Psoas muscle (tissue), 8 donors: ENCODE results near the gene BARHL1. TPM values are rescaled to one million over a fixed set of nuclear protein-coding genes. Genes with fewer than 3 reads are reported as not detected.

Source experiments
- ATAC-seq, 4 donors: fragments of 200-7000 bp; cut with Tn5 transposase; one replicate each; pipeline ENCODE4 v1.9.1; 2020; ENCODE audit warnings: moderate library complexity in 3 of 4, mild to moderate bottlenecking in 2 of 4
- DNase-seq, 2 donors: peaks; one replicate each; pipeline ENCODE4 v3.0.0-alpha.2; 2020
- H3K27ac ChIP-seq: fragments of 200-600 bp; one replicate; pipeline ENCODE4 v1.8.0; 2022
- H3K27me3 ChIP-seq, 3 donors: fragments of 200-600 bp in 1 of 3; one replicate each; pipeline versions ENCODE4 v1.6.1 to v1.8.0; 2013 to 2022; ENCODE audit warnings: low read length in 2 of 3, mild to moderate bottlenecking in 2 of 3, moderate library complexity in 1 of 3; ENCODE audit not compliant: insufficient read depth in 3 of 3
- H3K36me3 ChIP-seq, 2 donors: fragments of 200-600 bp in 1 of 2; one replicate each; pipeline versions ENCODE4 v1.6.1 to v1.8.0; 2013 to 2022; ENCODE audit warnings: low read depth in 1 of 2, mild to moderate bottlenecking in 1 of 2, moderate library complexity in 1 of 2; ENCODE audit not compliant: insufficient read depth in 1 of 2
- H3K4me1 ChIP-seq: fragments of 200-600 bp; one replicate; pipeline ENCODE4 v1.8.0; 2022
- H3K4me3 ChIP-seq: fragments of 200-600 bp; one replicate; pipeline ENCODE4 v1.8.0; 2022; ENCODE audit warnings: mild to moderate bottlenecking
- H3K9me3 ChIP-seq: fragments of 200-600 bp; one replicate; pipeline ENCODE4 v1.8.0; 2022
- CTCF ChIP-seq: fragments of 200-600 bp; IDR thresholded peaks from one replicate; pipeline ENCODE4 v1.8.0; 2022; ENCODE audit warnings: antibody characterized with exemption
- WGBS, 3 donors: extraction: QIAGEN DNeasy Blood & Tissue Kit; methylation state at CpG; one replicate each; pipeline versions ENCODE4 v1.1.6 to v1.1.7; 2013; 5-methylcytosine and 5-hydroxymethylcytosine counted together
- intact Hi-C, 2 donors: fragments of 100-400 bp; cut with DNase I; formaldehyde crosslinking; loops; one replicate each; pipeline versions ENCODE4 v1.11.0 to v1.14.2; 2022
- polyA plus RNA-seq, 3 donors: library from polyadenylated mRNA; stranded (reverse); fragments of 200-250 nt; gene quantifications; one replicate each; pipeline ENCODE4 v1.2.3, GENCODE V29; 2013
- total RNA-seq, 4 donors: library from RNA; stranded (reverse); fragmentation: NEBNext Ultra II Directional in 2 of 4; extraction: Animal tissue kit (Norgen Biotek cat#: 25700) in 2 of 4; gene quantifications; one replicate each; pipeline versions ENCODE4 v1.2.1 to v1.2.4, GENCODE V29; 2021 to 2023
- donor health status: healthy with polysubstance abuse.
- donor health status: DM: no; HTN: no; CAD: no; lungs with moderate emphysema.
- donor health status: Bipolar disorder and iron deficiency.
- donor health status: healthy.
- donor health status: DM: yes; HTN: yes; CAD: no.
- donor health status: DM: no; HTN: no; CAD: no.
- donor health status: DM: no; HTN: no; CAD: no.
- donor health status: DM: yes; HTN: yes; CAD: no.

Gene BARHL1
- total and polyA plus RNA-seq, 7 donors = not detected

DNA sequence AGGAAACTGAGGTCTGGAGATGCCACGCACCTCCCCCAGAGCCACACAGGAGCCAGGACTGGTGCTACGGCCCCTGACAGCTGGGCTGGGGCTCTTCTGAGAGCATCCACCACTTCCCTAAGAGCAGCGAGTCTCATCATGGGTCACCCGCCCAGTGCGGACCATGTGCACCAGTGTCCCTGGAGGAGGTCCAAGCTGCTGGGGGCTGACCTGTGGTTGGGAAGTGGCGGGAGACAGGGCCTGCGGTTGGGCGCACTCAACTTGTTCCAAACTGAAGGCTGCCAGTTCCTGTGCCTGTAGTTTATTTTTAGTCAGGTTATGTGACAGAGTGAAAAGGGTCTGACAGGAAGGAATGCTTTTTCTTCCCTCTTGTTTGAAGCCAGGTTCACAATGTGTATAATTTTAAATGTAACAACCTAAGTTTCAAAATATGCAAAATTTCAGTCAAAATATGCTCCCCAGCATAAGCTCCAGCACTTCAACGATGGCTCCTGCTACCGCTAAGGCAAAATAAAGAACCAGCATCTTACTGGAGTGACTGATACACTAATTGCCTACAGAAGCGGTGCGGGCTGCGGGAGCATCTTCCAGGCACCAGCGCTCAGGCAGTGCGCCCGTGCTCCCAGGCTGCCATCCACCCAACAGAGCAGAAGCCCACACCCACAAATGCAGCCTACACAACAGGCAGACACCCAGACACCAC is 14.8 kb downstream of the BARHL1 start:
- intact Hi-C loops = no loop called here
- peak in 3 of 4 donors; percentile 35 to 87 (median 36) for ATAC-seq
- Histone ChIP-seq H3K27me3 (peaks cover 0 to 13% (median 0%) of the 10 kb centered on the region in 3 donors), H3K36me3 (peaks cover 4 to 61% of the 10 kb centered on the region in 2 donors), H3K27ac (no peak overlapping the region), H3K4me3 (no peak overlapping the region), H3K4me1 (no peaks in the 10 kb centered on the region), H3K9me3 (no peaks in the 10 kb centered on the region)
- 86 to 91% (median 90%) methylated on average over 16 of the region's 16 CpGs for WGBS, 3 donors
- TF ChIP-seq CTCF = no peak
- DNase-seq = peak in 1 of 2 donors; percentile 34

DNA sequence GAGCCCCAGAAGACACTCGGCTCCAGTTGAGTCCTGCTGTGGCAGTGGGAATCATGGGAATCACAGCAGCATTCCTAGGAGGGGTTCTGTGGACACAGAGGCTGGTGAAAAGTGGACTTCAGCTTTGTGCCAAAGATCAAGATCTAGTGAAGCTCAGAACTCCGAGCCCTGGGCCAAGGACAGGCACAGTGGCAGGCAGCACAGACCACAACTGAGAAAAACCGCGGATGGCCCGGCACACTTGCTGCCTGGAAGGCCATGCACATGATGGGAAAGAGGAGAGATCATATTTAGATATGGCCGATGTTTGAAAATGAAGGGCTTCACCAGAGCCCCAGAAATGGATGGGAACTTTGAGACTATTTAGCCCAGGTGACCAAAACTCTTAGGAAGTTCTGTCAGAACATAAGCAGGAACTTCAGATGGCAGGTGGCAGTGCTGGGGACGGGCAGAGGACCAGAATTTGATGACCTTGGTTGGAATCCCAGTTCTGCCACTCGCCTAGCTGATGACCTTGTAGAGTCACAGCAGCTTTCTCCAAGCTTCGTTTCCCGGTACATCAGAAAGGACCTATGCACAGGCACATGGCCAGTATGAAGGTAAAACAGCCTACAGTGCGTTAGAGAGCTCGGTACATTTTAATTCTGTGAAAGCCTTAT is 18.0 kb downstream of the BARHL1 start:
- ATAC-seq (no peak), DNase-seq (no peak)
- no peaks in the 10 kb centered on the region for H3K27me3 ChIP-seq
- H3K4me1 ChIP-seq = no peaks in the 10 kb centered on the region
- H3K27ac ChIP-seq = no peak overlapping the region
- peaks cover 0 to 63% of the 10 kb centered on the region in 2 donors for H3K36me3 ChIP-seq
- 81 to 82% (median 81%) methylated on average over 12 of the region's 12 CpGs for WGBS, 3 donors
- intact Hi-C loops = no loop called here
- H3K4me3 ChIP-seq = no peak overlapping the region
- TF ChIP-seq CTCF = no peak
- no peaks in the 10 kb centered on the region for H3K9me3 ChIP-seq

DNA sequence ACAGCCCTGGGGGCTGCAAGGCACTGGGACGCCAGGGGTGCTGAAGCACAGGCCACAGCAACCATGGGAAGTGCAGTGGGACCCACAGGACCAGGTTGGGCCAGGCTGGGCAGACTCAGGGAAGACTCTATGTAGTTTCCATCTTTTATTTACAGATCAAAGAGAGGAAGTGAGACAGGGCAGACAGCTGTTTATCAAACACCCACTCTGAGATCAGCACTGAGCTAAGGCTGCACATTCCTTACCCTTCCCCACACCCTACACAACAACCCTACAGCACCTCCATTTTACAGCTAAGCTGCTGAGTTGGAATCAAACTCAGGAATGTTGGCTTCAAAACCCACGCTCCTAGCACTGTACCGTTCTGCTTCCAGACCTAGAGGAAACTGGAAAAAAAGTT is 19.8 kb downstream of the BARHL1 start:
- Histone ChIP-seq H3K4me1 (no peaks in the 10 kb centered on the region), H3K36me3 (peaks cover 3 to 70% of the 10 kb centered on the region in 2 donors), H3K27ac (no peak overlapping the region), H3K27me3 (no peaks in the 10 kb centered on the region), H3K9me3 (no peaks in the 10 kb centered on the region), H3K4me3 (no peak overlapping the region)
- 68 to 89% (median 87%) methylated on average over 3 of the region's 3 CpGs for WGBS, 3 donors
- DNase-seq (no peak), ATAC-seq (no peak)
- intact Hi-C loops = no loop called here
- no peak for TF ChIP-seq CTCF

GRCh38 chr9:132605387-132605786 is 23.0 kb downstream of the BARHL1 start:
- no peaks in the 10 kb centered on the region for H3K4me1 ChIP-seq
- intact Hi-C loops = no loop called here
- no peaks in the 10 kb centered on the region for H3K9me3 ChIP-seq
- ATAC-seq (no peak), DNase-seq (no peak)
- no peak overlapping the region for H3K4me3 ChIP-seq
- no peak overlapping the region for H3K27ac ChIP-seq
- no peaks in the 10 kb centered on the region for H3K27me3 ChIP-seq
- TF ChIP-seq CTCF = no peak
- peaks cover 4 to 84% of the 10 kb centered on the region in 2 donors for H3K36me3 ChIP-seq
- WGBS, 3 donors = 91 to 94% (median 93%) methylated on average over 6 of the region's 6 CpGs
